ENCODE results near the gene JTB. TPM values are rescaled to one million over a fixed set of nuclear protein-coding genes. Genes with fewer than 3 reads are reported as not detected.
A peak's percentile ranks its signal among the peaks of the same experiment; 100 is the strongest.

JTB gene
- total RNA-seq, 1 experiment from 2014 or later: 123 TPM

GRCh38 chr1:153991806-153992205, 14.3 kb upstream of the JTB start:
- Histone ChIP-seq H2AFZ (ENCODE audit: low read depth, low read length, poor library complexity, severe bottlenecking) (no peak overlapping the region), H3K79me2 (ENCODE audit: insufficient read depth, low read length) (peaks cover 24% of the 10 kb centered on the region), H4K20me1 (ENCODE audit: insufficient read depth) (peaks cover 11% of the 10 kb centered on the region; the same call in 1 of the 2 replicates), H3K9me3 (ENCODE audit: control insufficient read depth in 1 of 2, insufficient read depth in 1 of 2, low read depth in 1 of 2, low read length in 2 of 2) (no peaks in the 10 kb centered on the region), H3K9ac (ENCODE audit: low read length) (peak overlapping the region; percentile 99), H3K27me3 (ENCODE audit: insufficient read depth, low read length) (no peaks in the 10 kb centered on the region), H3K36me3 (ENCODE audit: control insufficient read depth in 1 of 2, insufficient read depth in 2 of 2, low read length in 2 of 2) (peaks cover 15 to 31% of the 10 kb centered on the region in 2 experiments), H3K9me2 (ENCODE audit: insufficient read depth) (no peaks in the 10 kb centered on the region), H3K27ac (ENCODE audit: low read depth, low read length) (peak overlapping the region; percentile 80; the same call in 1 of the 2 replicates), H3K4me3 (replicated peaks in 1 of 2; ENCODE audit: low read depth in 1 of 2, low read length in 2 of 2) (peak overlapping the region; percentile 89 to 96), H3K4me1 (ENCODE audit: control insufficient read depth in 1 of 2, insufficient read depth in 2 of 2, low read length in 2 of 2) (peaks cover 3 to 28% of the 10 kb centered on the region in 2 experiments; a peak in 3 of 4 replicates), H3K4me2 (ENCODE audit: low read length) (peak overlapping the region; percentile 75)
- ChIA-PET CTCF (no interaction called here), RAD21 (ENCODE audit: low non-redundant PET in 1 of 2, low total read pairs in 2 of 2, uncharacterized antibody in 2 of 2, unreplicated experiment in 2 of 2) (no interaction called here), POLR2A (interaction anchor here (2.2 to 3.2 kb wide), 2 partner anchors 25 to 29 kb away, joined by 18 to 24 read pairs; partner anchors contain the start of genes CREB3L4 and SLC39A1)
- no TSS peak for BruUV-seq (replicated peaks)
- no peak for ATAC-seq
- intact Hi-C loops (cut with micrococcal nuclease): no loop called here
- no peak for TF ChIP-seq ELF1 (IDR thresholded peaks at IDR 0.05; ENCODE audit: borderline replicate concordance, low read depth)
- TF ChIP-seq CBX3 (IDR thresholded peaks at IDR 0.05; ENCODE audit: low read depth): no peak
- no peak for TF ChIP-seq CEBPB (IDR thresholded peaks at IDR 0.05; ENCODE audit: low read depth)
- no peak for TF ChIP-seq EGR1 (IDR thresholded peaks at IDR 0.05; ENCODE audit: low read depth)
- no peak for TF ChIP-seq SRF (IDR thresholded peaks at IDR 0.05; ENCODE audit: low read depth)
- no peak for TF ChIP-seq RAD21 (IDR thresholded peaks at IDR 0.05; ENCODE audit: low read depth)
- TF ChIP-seq POLR2AphosphoS5 (IDR thresholded peaks at IDR 0.05; ENCODE audit: low read depth, low read length): 0 out of 2 replicates have a peak, but pooled peaks have one; percentile 6
- TF ChIP-seq, protein P1, sequence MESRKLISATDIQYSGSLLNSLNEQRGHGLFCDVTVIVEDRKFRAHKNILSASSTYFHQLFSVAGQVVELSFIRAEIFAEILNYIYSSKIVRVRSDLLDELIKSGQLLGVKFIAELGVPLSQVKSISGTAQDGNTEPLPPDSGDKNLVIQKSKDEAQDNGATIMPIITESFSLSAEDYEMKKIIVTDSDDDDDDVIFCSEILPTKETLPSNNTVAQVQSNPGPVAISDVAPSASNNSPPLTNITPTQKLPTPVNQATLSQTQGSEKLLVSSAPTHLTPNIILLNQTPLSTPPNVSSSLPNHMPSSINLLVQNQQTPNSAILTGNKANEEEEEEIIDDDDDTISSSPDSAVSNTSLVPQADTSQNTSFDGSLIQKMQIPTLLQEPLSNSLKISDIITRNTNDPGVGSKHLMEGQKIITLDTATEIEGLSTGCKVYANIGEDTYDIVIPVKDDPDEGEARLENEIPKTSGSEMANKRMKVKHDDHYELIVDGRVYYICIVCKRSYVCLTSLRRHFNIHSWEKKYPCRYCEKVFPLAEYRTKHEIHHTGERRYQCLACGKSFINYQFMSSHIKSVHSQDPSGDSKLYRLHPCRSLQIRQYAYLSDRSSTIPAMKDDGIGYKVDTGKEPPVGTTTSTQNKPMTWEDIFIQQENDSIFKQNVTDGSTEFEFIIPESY (IDR thresholded peaks at IDR 0.05; ENCODE audit: extremely low read depth, insufficient replicate concordance, low read length): no peak
- no peak for DNase-seq (ENCODE audit: low read depth, low spot score)

Data from HCT116 (cell line).